H9 (cell line): ENCODE results near the gene POLQ. TPM values are rescaled to one million over a fixed set of nuclear protein-coding genes. Genes with fewer than 3 reads are reported as not detected.
"Not testable (repeated sequence)": the region's sequence is repeated elsewhere in the genome, so short reads cannot be mapped to it uniquely, and the experiment has no call there.

Experiments
- DNase-seq: peaks from one replicate; pipeline ENCODE4 v3.0.0-alpha.2; 2017
- H2AFZ ChIP-seq: one replicate; pipeline ENCODE4 v1.6.1; 2013; ENCODE audit warnings: mild to moderate bottlenecking, low read length, control low read depth, moderate library complexity
- H2AK5ac ChIP-seq: 2 replicates; pipeline ENCODE4 v1.6.1; 2013; ENCODE audit warnings: low read length, control low read depth, mixed read lengths; ENCODE audit not compliant: insufficient read length
- H2BK120ac ChIP-seq: one replicate; pipeline ENCODE4 v1.6.1; 2013; ENCODE audit warnings: low read depth, mild to moderate bottlenecking, low read length, control low read depth, inconsistent platforms; ENCODE audit not compliant: poor library complexity, severe bottlenecking
- H2BK12ac ChIP-seq: 2 replicates; pipeline ENCODE4 v1.6.1; 2013; ENCODE audit warnings: low read length, control low read depth, mixed read lengths, low read depth; ENCODE audit not compliant: insufficient read length
- H2BK15ac ChIP-seq: 2 replicates; pipeline ENCODE4 v1.6.1; 2013; ENCODE audit warnings: low read depth, low read length, control low read depth
- H2BK20ac ChIP-seq: one replicate; pipeline ENCODE4 v1.6.1; 2013; ENCODE audit warnings: low read depth, mild to moderate bottlenecking, low read length, control low read depth, inconsistent platforms; ENCODE audit not compliant: poor library complexity, severe bottlenecking
- H2BK5ac ChIP-seq: 2 replicates; pipeline ENCODE4 v1.6.1; 2013; ENCODE audit warnings: low read length, control low read depth, mixed read lengths; ENCODE audit not compliant: insufficient read length
- H3K14ac ChIP-seq: 2 replicates; pipeline ENCODE4 v1.6.1; 2013; ENCODE audit warnings: low read length, control low read depth; ENCODE audit not compliant: insufficient read depth
- H3K18ac ChIP-seq: 2 replicates; pipeline ENCODE4 v1.6.1; 2013; ENCODE audit warnings: low read depth, mild to moderate bottlenecking, mixed read lengths, low read length, control low read depth; ENCODE audit not compliant: insufficient read length
- H3K23ac ChIP-seq: 2 replicates; pipeline ENCODE4 v1.6.1; 2013; ENCODE audit warnings: low read length, control low read depth, mixed read lengths, low read depth; ENCODE audit not compliant: insufficient read length
- H3K23me2 ChIP-seq: 2 replicates; pipeline ENCODE4 v1.6.1; 2013; ENCODE audit warnings: low read depth, mild to moderate bottlenecking, mixed read lengths, low read length, control low read depth; ENCODE audit not compliant: insufficient read length, poor library complexity, severe bottlenecking
- H3K27ac ChIP-seq: 2 replicates; pipeline ENCODE4 v1.5.1; 2013; ENCODE audit warnings: low read length, control low read depth, mixed read lengths, low read depth; ENCODE audit not compliant: insufficient read length
- H3K27me3 ChIP-seq: 2 replicates; pipeline ENCODE4 v1.6.1; 2013; ENCODE audit warnings: low read length, control low read depth, inconsistent platforms; ENCODE audit not compliant: insufficient read depth
- H3K4ac ChIP-seq: 2 replicates; pipeline ENCODE4 v1.6.1; 2013; ENCODE audit warnings: low read depth, mild to moderate bottlenecking, control low read depth, inconsistent platforms, low read length, moderate library complexity
- H3K4me1 ChIP-seq: 2 replicates; pipeline ENCODE4 v1.6.1; 2013; ENCODE audit warnings: low read length, control low read depth, inconsistent platforms; ENCODE audit not compliant: insufficient read depth
- H3K4me2 ChIP-seq: 2 replicates; pipeline ENCODE4 v1.6.1; 2013; ENCODE audit warnings: low read length, control low read depth, mixed read lengths; ENCODE audit not compliant: insufficient read length, insufficient read depth
- H3K56ac ChIP-seq: 2 replicates; pipeline ENCODE4 v1.6.1; 2013; ENCODE audit warnings: low read depth, mild to moderate bottlenecking, mixed read lengths, low read length, control low read depth; ENCODE audit not compliant: insufficient read length
- H3K79me1 ChIP-seq: 2 replicates; pipeline ENCODE4 v1.6.1; 2013; ENCODE audit warnings: low read depth, mild to moderate bottlenecking, moderate library complexity, low read length, control low read depth, inconsistent platforms; ENCODE audit not compliant: insufficient read depth, poor library complexity, severe bottlenecking
- H3K79me2 ChIP-seq: 2 replicates; pipeline ENCODE4 v1.6.1; 2013; ENCODE audit warnings: low read length, control low read depth, inconsistent platforms; ENCODE audit not compliant: insufficient read depth
- H3K9ac ChIP-seq: 2 replicates; pipeline ENCODE4 v1.6.1; 2013; ENCODE audit warnings: low read length, control low read depth, mixed read lengths; ENCODE audit not compliant: insufficient read length; ENCODE audit errors: extremely low read depth
- H3K9me3 ChIP-seq: one replicate; pipeline ENCODE4 v1.6.1; 2013; ENCODE audit warnings: low read depth, low read length, inconsistent platforms; ENCODE audit not compliant: control insufficient read depth
- H3T11ph ChIP-seq: one replicate; pipeline ENCODE4 v1.6.1; 2013; ENCODE audit warnings: mild to moderate bottlenecking, low read length, control low read depth, inconsistent platforms
- H4K20me1 ChIP-seq: one replicate; pipeline ENCODE4 v1.6.1; 2013; ENCODE audit not compliant: control insufficient read depth, insufficient read length, insufficient read depth
- H4K5ac ChIP-seq: 2 replicates; pipeline ENCODE4 v1.6.1; 2013; ENCODE audit warnings: low read depth, mild to moderate bottlenecking, mixed read lengths, low read length, control low read depth; ENCODE audit not compliant: insufficient read length
- H4K8ac ChIP-seq: replicated peaks from 2 replicates; pipeline ENCODE4 v1.6.1; 2013; ENCODE audit warnings: low read length, control low read depth, mixed read lengths, low read depth; ENCODE audit not compliant: insufficient read length
- H4K91ac ChIP-seq: 2 replicates; pipeline ENCODE4 v1.6.1; 2013; ENCODE audit warnings: low read depth, mild to moderate bottlenecking, moderate library complexity, mixed read lengths, low read length, control low read depth; ENCODE audit not compliant: insufficient read length
- H3K27ac Mint-ChIP-seq, 3 experiments: 2 replicates in 2 of 3; 3 replicates in 1 of 3; pipeline ENCODE4 v1.8.0; 2020 to 2021; ENCODE audit warnings: mixed read lengths in 3 of 3, mild to moderate bottlenecking in 1 of 3, moderate library complexity in 1 of 3
- H3K27me3 Mint-ChIP-seq: 2 replicates; pipeline ENCODE4 v1.8.0; 2021; ENCODE audit warnings: low read depth, mild to moderate bottlenecking, moderate library complexity, mixed read lengths
- H3K36me3 Mint-ChIP-seq, 3 experiments: 2 replicates in 2 of 3; 3 replicates in 1 of 3; pipeline ENCODE4 v1.8.0; 2020 to 2021; ENCODE audit warnings: low read depth in 3 of 3, mixed read lengths in 3 of 3; ENCODE audit not compliant: insufficient read depth in 1 of 3
- H3K4me1 Mint-ChIP-seq, 2 experiments: 2 replicates each; pipeline ENCODE4 v1.8.0; 2020; ENCODE audit warnings: mixed read lengths in 2 of 2
- H3K4me3 Mint-ChIP-seq, 2 experiments: 2 replicates in 1 of 2; 3 replicates in 1 of 2; pipeline ENCODE4 v1.8.0; 2020 to 2021; ENCODE audit warnings: mild to moderate bottlenecking in 2 of 2, mixed read lengths in 2 of 2, moderate library complexity in 1 of 2
- H3K9me3 Mint-ChIP-seq, 2 experiments: 2 replicates in 1 of 2; 3 replicates in 1 of 2; pipeline ENCODE4 v1.8.0; 2020; ENCODE audit warnings: mild to moderate bottlenecking in 2 of 2, mixed read lengths in 2 of 2, moderate library complexity in 1 of 2
- WGBS: extraction: QIAGEN DNeasy Blood & Tissue Kit; methylation state at CpG from one replicate; pipeline ENCODE4 v1.1.7; 2013; ENCODE audit warnings: missing lambda C conversion rate, low lambda C conversion rate, mixed read lengths; ENCODE audit not compliant: insufficient read length; ENCODE audit errors: extremely low coverage; 5-methylcytosine and 5-hydroxymethylcytosine counted together
- total RNA-seq: library from RNA; stranded (reverse); gene quantifications from 2 replicates; pipeline ENCODE4 v1.2.1, GENCODE V29; 2021

The POLQ gene
- total RNA-seq, 1 experiment from 2014 or later, result 15.4 TPM

- H3K9ac ChIP-seq, result not testable (repeated sequence)
Observed at GRCh38 chr3:121395967-121396366, 149.8 kb downstream of the POLQ start.

GRCh38 chr3:121388308-121388707 lies 157.5 kb downstream of the POLQ start:
- H4K20me1 ChIP-seq, H3K27me3 Mint-ChIP-seq, H3K27ac ChIP-seq, H3K23ac ChIP-seq, H3T11ph ChIP-seq, H2BK12ac ChIP-seq, DNase-seq, H3K79me1 ChIP-seq, H3K9ac ChIP-seq, H2BK15ac ChIP-seq, H3K18ac ChIP-seq, H4K5ac ChIP-seq, H3K27ac Mint-ChIP-seq, H3K27me3 ChIP-seq, H3K56ac ChIP-seq, H3K79me2 ChIP-seq, H3K4me1 ChIP-seq, H3K4me2 ChIP-seq, H3K23me2 ChIP-seq, H3K4ac ChIP-seq, H4K91ac ChIP-seq, H3K9me3 ChIP-seq, H2BK5ac ChIP-seq, H2BK120ac ChIP-seq, H4K8ac ChIP-seq, H3K14ac ChIP-seq, H2BK20ac ChIP-seq, H3K4me3 Mint-ChIP-seq, H3K4me1 Mint-ChIP-seq, H2AK5ac ChIP-seq, H2AFZ ChIP-seq: not testable (repeated sequence)
- WGBS, result no CpG with 5 or more reads among the region's 3 CpGs
- peaks cover 2 to 10% (median 5%) of the 10 kb centered on the region in 3 experiments; a peak in 6 of 7 replicates for H3K36me3 Mint-ChIP-seq
- peaks cover 8 to 14% of the 10 kb centered on the region in 2 experiments; a peak in 4 of 5 replicates for H3K9me3 Mint-ChIP-seq

More at GRCh38 chr3:121395967-121396366, 149.8 kb downstream of the POLQ start:
- Mint-ChIP-seq H3K9me3 (peaks cover 8 to 19% of the 10 kb centered on the region in 2 experiments; a peak in 4 of 5 replicates), H3K36me3 (peaks cover 9 to 25% (median 10%) of the 10 kb centered on the region in 3 experiments)
- not testable (repeated sequence) for H3K56ac ChIP-seq, H2BK12ac ChIP-seq, H3K4me1 ChIP-seq, H3T11ph ChIP-seq, H4K8ac ChIP-seq, H3K27ac Mint-ChIP-seq, H3K27me3 ChIP-seq, H3K9me3 ChIP-seq, H4K5ac ChIP-seq, H2BK120ac ChIP-seq, H3K27me3 Mint-ChIP-seq, H2AK5ac ChIP-seq, H3K23ac ChIP-seq, H2BK5ac ChIP-seq, H3K4ac ChIP-seq, H2BK15ac ChIP-seq, H3K79me2 ChIP-seq, H4K91ac ChIP-seq, H2BK20ac ChIP-seq, H3K23me2 ChIP-seq, H3K14ac ChIP-seq, H3K27ac ChIP-seq, H2AFZ ChIP-seq, H4K20me1 ChIP-seq, H3K18ac ChIP-seq, DNase-seq, H3K4me1 Mint-ChIP-seq, H3K4me2 ChIP-seq, H3K4me3 Mint-ChIP-seq, H3K79me1 ChIP-seq
- no CpG with 5 or more reads among the region's 1 CpG for WGBS
